ENCODE measurements around the gene GADD45GIP1. TPM values are rescaled to one million over a fixed set of nuclear protein-coding genes. Genes with fewer than 3 reads are reported as not detected.
A peak's percentile ranks its signal among the peaks of the same experiment; 100 is the strongest.

GADD45GIP1 gene
- total RNA-seq, 3 donors from 2014 or later = 10.0 to 16.4 (median 14.1) TPM

- intact Hi-C loops (cut with DNase I, micrococcal nuclease) = no loop called here
Measured at GRCh38 chr19:12996406-12997094, 39.5 kb upstream of the GADD45GIP1 start.

GRCh38 chr19:12995596-12996405 is 38.8 kb upstream of the GADD45GIP1 start:
- ATAC-seq (peak; percentile 53), DNase-seq (peak in 1 of 3 donors; percentile 61)
- peak overlapping the region; percentile 46 for H3K4me3 ChIP-seq
- no peaks in the 10 kb centered on the region for H3K4me1 ChIP-seq (ENCODE audit: low read depth)
- no peaks in the 10 kb centered on the region for H3K9me3 ChIP-seq
- intact Hi-C loops (cut with DNase I, micrococcal nuclease) = no loop called here
- TF ChIP-seq CTCF (IDR thresholded peaks at IDR 0.05) = no peak
- no peaks in the 10 kb centered on the region for H3K36me3 ChIP-seq (ENCODE audit: low read depth)

More at GRCh38 chr19:12996406-12997094, 39.5 kb upstream of the GADD45GIP1 start:
- peak in 2 of 3 donors; percentile 63 to 67 for DNase-seq
- Histone ChIP-seq H3K36me3 (ENCODE audit: low read depth) (no peaks in the 10 kb centered on the region), H3K4me1 (ENCODE audit: low read depth) (no peaks in the 10 kb centered on the region), H3K4me3 (peak overlapping the region; percentile 46), H3K9me3 (no peaks in the 10 kb centered on the region)
- peak; percentile 68 for ATAC-seq
- no peak for TF ChIP-seq CTCF (IDR thresholded peaks at IDR 0.05)

- Histone ChIP-seq H3K9me3 (no peaks in the 10 kb centered on the region), H3K36me3 (ENCODE audit: low read depth) (no peaks in the 10 kb centered on the region), H3K4me3 (peak within 1 kb of the TSS; percentile 46), H3K4me1 (ENCODE audit: low read depth) (no peaks in the 10 kb centered on the region)
- peak; percentile 72 to 82 (median 80) for DNase-seq
- peak; percentile 71 for ATAC-seq
- TF ChIP-seq CTCF (IDR thresholded peaks at IDR 0.05) = no peak
- intact Hi-C loops (cut with DNase I, micrococcal nuclease) = no loop called here
Measured at GRCh38 chr19:12994701-12995595, 37.9 kb upstream of the GADD45GIP1 start, which contains the start of gene NFIX. NFIX (plus strand) TSS chr19:12995475; CDS start chr19:12995838, 363 bp downstream.

GRCh38 chr19:12993562-12993961 is 36.5 kb upstream of the GADD45GIP1 start:
- TF ChIP-seq CTCF (IDR thresholded peaks at IDR 0.05) = no peak
- no peak overlapping the region for H3K4me3 ChIP-seq
- H3K9me3 ChIP-seq = no peaks in the 10 kb centered on the region
- DNase-seq (no peak), ATAC-seq (no peak)
- intact Hi-C loops (cut with DNase I, micrococcal nuclease) = no loop called here
- no peaks in the 10 kb centered on the region for H3K4me1 ChIP-seq (ENCODE audit: low read depth)
- no peaks in the 10 kb centered on the region for H3K36me3 ChIP-seq (ENCODE audit: low read depth)

- H3K36me3 ChIP-seq (ENCODE audit: low read depth) = no peaks in the 10 kb centered on the region
- no peak for TF ChIP-seq CTCF (IDR thresholded peaks at IDR 0.05)
- intact Hi-C loops (cut with DNase I, micrococcal nuclease) = no loop called here
- ATAC-seq = no peak
- no peak overlapping the region for H3K4me3 ChIP-seq
- no peak for DNase-seq
- no peaks in the 10 kb centered on the region for H3K4me1 ChIP-seq (ENCODE audit: low read depth)
- H3K9me3 ChIP-seq = no peaks in the 10 kb centered on the region
Measured at GRCh38 chr19:12992729-12993128, 35.7 kb upstream of the GADD45GIP1 start.

Data from mucosa of descending colon (tissue), 3 donors.